DOHH2 (cell line): ENCODE data around the gene PCDHGA3.

Source experiments
- CTCF ChIP-seq: fragments of 200-600 bp; sonication (generic); IDR thresholded peaks from one replicate; pipeline ENCODE4 v1.5.1; 2014; ENCODE audit warnings: antibody characterized with exemption, mild to moderate bottlenecking, low read depth, low read length; ENCODE audit not compliant: poor library complexity, severe bottlenecking
- EZH2phosphoT487 ChIP-seq: fragments of 200-600 bp; sonication (generic); IDR thresholded peaks from 2 replicates; pipeline ENCODE4 v1.6.1; 2017; ENCODE audit warnings: borderline replicate concordance, mild to moderate bottlenecking, antibody characterized with exemption, low read length, moderate library complexity, mixed read lengths

- no peak for TF ChIP-seq CTCF
- no peak for TF ChIP-seq EZH2phosphoT487
Measured at GRCh38 chr5:141356133-141356532, 12.5 kb downstream of the PCDHGA3 start.
